GM23338 (cell line): ENCODE measurements around the gene IQSEC3. TPM values are rescaled to one million over a fixed set of nuclear protein-coding genes. Genes with fewer than 3 reads are reported as not detected.

Experiments
- ATAC-seq: fragments of 200-7000 bp; cut with Tn5 transposase; 3 replicates; pipeline ENCODE4 v1.9.1; 2020
- DNase-seq: peaks from one replicate; pipeline ENCODE4 v3.0.0-alpha.2; 2015; ENCODE audit warnings: low spot score
- H2AFZ ChIP-seq: fragments of 200-600 bp; sonication (generic); 2 replicates; pipeline ENCODE4 v1.8.0; 2016; ENCODE audit warnings: antibody characterized with exemption, mild to moderate bottlenecking, moderate library complexity
- H3F3A ChIP-seq: fragments of 200-600 bp; sonication (generic); replicated peaks from 2 replicates; pipeline ENCODE4 v1.8.0; 2017; ENCODE audit warnings: antibody characterized with exemption, mixed run types, low read depth
- H3K27ac ChIP-seq: fragments of 200-600 bp; sonication (generic); 2 replicates; pipeline ENCODE4 v1.6.1; 2016; ENCODE audit warnings: low read depth
- H3K27me3 ChIP-seq: fragments of 200-600 bp; sonication (generic); 2 replicates; pipeline ENCODE4 v1.8.0; 2016; ENCODE audit warnings: mild to moderate bottlenecking, mixed run types, moderate library complexity; ENCODE audit not compliant: insufficient read depth
- H3K36me3 ChIP-seq: fragments of 200-600 bp; sonication (generic); 2 replicates; pipeline ENCODE4 v1.8.0; 2016; ENCODE audit warnings: mild to moderate bottlenecking; ENCODE audit not compliant: insufficient read depth
- H3K4me1 ChIP-seq: fragments of 200-600 bp; sonication (generic); 2 replicates; pipeline ENCODE4 v1.8.0; 2016; ENCODE audit warnings: mild to moderate bottlenecking, moderate library complexity; ENCODE audit not compliant: insufficient read depth
- H3K4me2 ChIP-seq: fragments of 200-600 bp; sonication (generic); 2 replicates; pipeline ENCODE4 v1.7.1; 2017; ENCODE audit warnings: mixed run types
- H3K4me3 ChIP-seq: fragments of 200-600 bp; sonication (generic); 2 replicates; pipeline ENCODE4 v1.6.1; 2016; ENCODE audit warnings: mixed run types
- H3K79me2 ChIP-seq: fragments of 200-600 bp; sonication (generic); replicated peaks from 2 replicates; pipeline ENCODE4 v1.8.0; 2017; ENCODE audit warnings: mild to moderate bottlenecking; ENCODE audit not compliant: insufficient read depth
- H3K9me2 ChIP-seq: fragments of 200-600 bp; sonication (generic); 2 replicates; pipeline ENCODE4 v1.8.0; 2017; ENCODE audit not compliant: insufficient read depth
- H4K20me1 ChIP-seq: fragments of 200-600 bp; sonication (generic); replicated peaks from 2 replicates; pipeline ENCODE4 v1.8.0; 2017; ENCODE audit warnings: mild to moderate bottlenecking; ENCODE audit not compliant: insufficient read depth
- H3K27ac Mint-ChIP-seq: 2 replicates; pipeline ENCODE4 v1.8.0; 2020; ENCODE audit warnings: inconsistent platforms, mild to moderate bottlenecking, moderate library complexity, mixed read lengths
- H3K27me3 Mint-ChIP-seq: 3 replicates; pipeline ENCODE4 v1.8.0; 2022; ENCODE audit warnings: low read depth, mild to moderate bottlenecking, moderate library complexity, mixed read lengths, inconsistent platforms; ENCODE audit not compliant: insufficient read depth, poor library complexity
- H3K36me3 Mint-ChIP-seq: 3 replicates; pipeline ENCODE4 v1.8.0; 2021; ENCODE audit warnings: low read depth, mild to moderate bottlenecking, inconsistent platforms, moderate library complexity, mixed read lengths
- H3K4me1 Mint-ChIP-seq: 3 replicates; pipeline ENCODE4 v1.8.0; 2020; ENCODE audit warnings: mild to moderate bottlenecking, inconsistent platforms, mixed read lengths
- H3K4me3 Mint-ChIP-seq: 3 replicates; pipeline ENCODE4 v1.8.0; 2021; ENCODE audit warnings: moderate library complexity, mild to moderate bottlenecking, inconsistent platforms, mixed read lengths
- H3K9me3 Mint-ChIP-seq: 3 replicates; pipeline ENCODE4 v1.8.0; 2020; ENCODE audit warnings: moderate library complexity, mild to moderate bottlenecking, inconsistent platforms, mixed read lengths
- CREB1 ChIP-seq: fragments of 250-450 bp; sonication (Bioruptor Pico); IDR thresholded peaks from 2 replicates; pipeline ENCODE4 v1.5.0; 2020; ENCODE audit warnings: low read depth, mild to moderate bottlenecking, moderate library complexity
- ETS1 ChIP-seq: IDR thresholded peaks from 2 replicates; pipeline ENCODE4 v1.6.1; 2016; ENCODE audit warnings: antibody characterized with exemption
- EZH2 ChIP-seq: fragments of 200-600 bp; sonication (generic); IDR thresholded peaks from one replicate; pipeline ENCODE4 v1.8.0; 2017; ENCODE audit warnings: antibody characterized with exemption, mild to moderate bottlenecking, low read depth; ENCODE audit not compliant: unreplicated experiment
- EZH2phosphoT487 ChIP-seq: fragments of 200-600 bp; sonication (generic); IDR thresholded peaks from one replicate; pipeline ENCODE4 v1.8.1; 2018; ENCODE audit warnings: antibody characterized with exemption; ENCODE audit not compliant: unreplicated experiment
- JUNB ChIP-seq: IDR thresholded peaks from one replicate; pipeline ENCODE4 v1.6.1; 2016; ENCODE audit warnings: antibody characterized with exemption; ENCODE audit not compliant: unreplicated experiment
- NANOG ChIP-seq: IDR thresholded peaks from 2 replicates; pipeline ENCODE4 v1.6.1; 2016; ENCODE audit warnings: antibody characterized with exemption, borderline replicate concordance
- POLR2AphosphoS5 ChIP-seq: IDR thresholded peaks from 2 replicates; pipeline ENCODE4 v1.6.1; 2016; ENCODE audit warnings: antibody characterized with exemption, low read depth
- STAT1 ChIP-seq: IDR thresholded peaks from one replicate; pipeline ENCODE4 v1.6.1; 2016; ENCODE audit warnings: antibody characterized with exemption; ENCODE audit not compliant: unreplicated experiment
- ZNF114 ChIP-seq: fragments of 250-450 bp; sonication (Bioruptor Pico); IDR thresholded peaks from 2 replicates; pipeline ENCODE4 v1.5.0; 2020; ENCODE audit warnings: mild to moderate bottlenecking, moderate library complexity
- ZNF331 ChIP-seq: fragments of 250-450 bp; sonication (Bioruptor Pico); IDR thresholded peaks from 2 replicates; pipeline ENCODE4 v1.5.0; 2020; ENCODE audit warnings: low read depth, mild to moderate bottlenecking, moderate library complexity
- polyA plus RNA-seq: library from polyadenylated mRNA; unstranded; fragments of >200 nt; fragmentation: Nextera tagmentation; extraction: Ambion mirVana; gene quantifications from 2 replicates; pipeline ENCODE4 v1.2.1, GENCODE V29; 2016
- total RNA-seq: library from RNA; depleted of rRNA; stranded (reverse); fragments of >200 nt; shearing (Covaris generic); gene quantifications from 2 replicates; pipeline ENCODE4 v1.2.3, GENCODE V29; 2014
- TF ChIP-seq, protein P1 (sequence below), 2 experiments: fragments of 200-600 bp in 1 of 2; sonication (generic) in 1 of 2; conservative IDR thresholded peaks; 2 replicates each; pipeline versions ENCODE4 v1.5.1 to v1.6.1; 2016 to 2017; ENCODE audit warnings: antibody characterized with exemption in 2 of 2, low read depth in 2 of 2, mild to moderate bottlenecking in 2 of 2, moderate library complexity in 1 of 2
- TF ChIP-seq, protein P2 (sequence below): IDR thresholded peaks from one replicate; pipeline ENCODE4 v1.6.1; 2018; ENCODE audit warnings: antibody characterized with exemption; ENCODE audit not compliant: unreplicated experiment
- TF ChIP-seq, protein P3 (sequence below): fragments of 250-450 bp; sonication (Bioruptor Pico); IDR thresholded peaks from 2 replicates; pipeline ENCODE4 v1.5.0; 2020; ENCODE audit warnings: mild to moderate bottlenecking, moderate library complexity

The IQSEC3 gene
- total and polyA plus RNA-seq, 2 experiments from 2014 or later, result 2.1 to 3.6 TPM

GRCh38 chr12:117816-118345 is 51.3 kb downstream of the IQSEC3 start:
- Histone ChIP-seq H3K79me2 (no peaks in the 10 kb centered on the region), H3K4me2 (no peak overlapping the region), H3K4me3 (no peak overlapping the region), H3K27me3 (no peaks in the 10 kb centered on the region), H2AFZ (no peak overlapping the region), H3K4me1 (no peaks in the 10 kb centered on the region), H3K27ac (no peak overlapping the region), H3K36me3 (no peaks in the 10 kb centered on the region), H4K20me1 (no peaks in the 10 kb centered on the region), H3K9me2 (no peaks in the 10 kb centered on the region), H3F3A (no peaks in the 10 kb centered on the region)
- H3K36me3 Mint-ChIP-seq, result no peaks in the 10 kb centered on the region
- peaks cover 10% of the 10 kb centered on the region for H3K27me3 Mint-ChIP-seq
- DNase-seq (no peak), ATAC-seq (no peak)
- no peak overlapping the region for H3K4me3 Mint-ChIP-seq
- TF ChIP-seq NANOG, result no peak
- TF ChIP-seq STAT1, result no peak
- no peak for TF ChIP-seq ZNF331
- TF ChIP-seq POLR2AphosphoS5, result no peak
- TF ChIP-seq, protein P1, sequence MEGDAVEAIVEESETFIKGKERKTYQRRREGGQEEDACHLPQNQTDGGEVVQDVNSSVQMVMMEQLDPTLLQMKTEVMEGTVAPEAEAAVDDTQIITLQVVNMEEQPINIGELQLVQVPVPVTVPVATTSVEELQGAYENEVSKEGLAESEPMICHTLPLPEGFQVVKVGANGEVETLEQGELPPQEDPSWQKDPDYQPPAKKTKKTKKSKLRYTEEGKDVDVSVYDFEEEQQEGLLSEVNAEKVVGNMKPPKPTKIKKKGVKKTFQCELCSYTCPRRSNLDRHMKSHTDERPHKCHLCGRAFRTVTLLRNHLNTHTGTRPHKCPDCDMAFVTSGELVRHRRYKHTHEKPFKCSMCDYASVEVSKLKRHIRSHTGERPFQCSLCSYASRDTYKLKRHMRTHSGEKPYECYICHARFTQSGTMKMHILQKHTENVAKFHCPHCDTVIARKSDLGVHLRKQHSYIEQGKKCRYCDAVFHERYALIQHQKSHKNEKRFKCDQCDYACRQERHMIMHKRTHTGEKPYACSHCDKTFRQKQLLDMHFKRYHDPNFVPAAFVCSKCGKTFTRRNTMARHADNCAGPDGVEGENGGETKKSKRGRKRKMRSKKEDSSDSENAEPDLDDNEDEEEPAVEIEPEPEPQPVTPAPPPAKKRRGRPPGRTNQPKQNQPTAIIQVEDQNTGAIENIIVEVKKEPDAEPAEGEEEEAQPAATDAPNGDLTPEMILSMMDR (conservative IDR thresholded peaks at IDR 0.05; ENCODE audit: low read depth in 2 of 2), result no peak
- TF ChIP-seq, protein P2, sequence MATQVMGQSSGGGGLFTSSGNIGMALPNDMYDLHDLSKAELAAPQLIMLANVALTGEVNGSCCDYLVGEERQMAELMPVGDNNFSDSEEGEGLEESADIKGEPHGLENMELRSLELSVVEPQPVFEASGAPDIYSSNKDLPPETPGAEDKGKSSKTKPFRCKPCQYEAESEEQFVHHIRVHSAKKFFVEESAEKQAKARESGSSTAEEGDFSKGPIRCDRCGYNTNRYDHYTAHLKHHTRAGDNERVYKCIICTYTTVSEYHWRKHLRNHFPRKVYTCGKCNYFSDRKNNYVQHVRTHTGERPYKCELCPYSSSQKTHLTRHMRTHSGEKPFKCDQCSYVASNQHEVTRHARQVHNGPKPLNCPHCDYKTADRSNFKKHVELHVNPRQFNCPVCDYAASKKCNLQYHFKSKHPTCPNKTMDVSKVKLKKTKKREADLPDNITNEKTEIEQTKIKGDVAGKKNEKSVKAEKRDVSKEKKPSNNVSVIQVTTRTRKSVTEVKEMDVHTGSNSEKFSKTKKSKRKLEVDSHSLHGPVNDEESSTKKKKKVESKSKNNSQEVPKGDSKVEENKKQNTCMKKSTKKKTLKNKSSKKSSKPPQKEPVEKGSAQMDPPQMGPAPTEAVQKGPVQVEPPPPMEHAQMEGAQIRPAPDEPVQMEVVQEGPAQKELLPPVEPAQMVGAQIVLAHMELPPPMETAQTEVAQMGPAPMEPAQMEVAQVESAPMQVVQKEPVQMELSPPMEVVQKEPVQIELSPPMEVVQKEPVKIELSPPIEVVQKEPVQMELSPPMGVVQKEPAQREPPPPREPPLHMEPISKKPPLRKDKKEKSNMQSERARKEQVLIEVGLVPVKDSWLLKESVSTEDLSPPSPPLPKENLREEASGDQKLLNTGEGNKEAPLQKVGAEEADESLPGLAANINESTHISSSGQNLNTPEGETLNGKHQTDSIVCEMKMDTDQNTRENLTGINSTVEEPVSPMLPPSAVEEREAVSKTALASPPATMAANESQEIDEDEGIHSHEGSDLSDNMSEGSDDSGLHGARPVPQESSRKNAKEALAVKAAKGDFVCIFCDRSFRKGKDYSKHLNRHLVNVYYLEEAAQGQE, result no peak
- TF ChIP-seq EZH2, result no peak
- TF ChIP-seq, protein P3, sequence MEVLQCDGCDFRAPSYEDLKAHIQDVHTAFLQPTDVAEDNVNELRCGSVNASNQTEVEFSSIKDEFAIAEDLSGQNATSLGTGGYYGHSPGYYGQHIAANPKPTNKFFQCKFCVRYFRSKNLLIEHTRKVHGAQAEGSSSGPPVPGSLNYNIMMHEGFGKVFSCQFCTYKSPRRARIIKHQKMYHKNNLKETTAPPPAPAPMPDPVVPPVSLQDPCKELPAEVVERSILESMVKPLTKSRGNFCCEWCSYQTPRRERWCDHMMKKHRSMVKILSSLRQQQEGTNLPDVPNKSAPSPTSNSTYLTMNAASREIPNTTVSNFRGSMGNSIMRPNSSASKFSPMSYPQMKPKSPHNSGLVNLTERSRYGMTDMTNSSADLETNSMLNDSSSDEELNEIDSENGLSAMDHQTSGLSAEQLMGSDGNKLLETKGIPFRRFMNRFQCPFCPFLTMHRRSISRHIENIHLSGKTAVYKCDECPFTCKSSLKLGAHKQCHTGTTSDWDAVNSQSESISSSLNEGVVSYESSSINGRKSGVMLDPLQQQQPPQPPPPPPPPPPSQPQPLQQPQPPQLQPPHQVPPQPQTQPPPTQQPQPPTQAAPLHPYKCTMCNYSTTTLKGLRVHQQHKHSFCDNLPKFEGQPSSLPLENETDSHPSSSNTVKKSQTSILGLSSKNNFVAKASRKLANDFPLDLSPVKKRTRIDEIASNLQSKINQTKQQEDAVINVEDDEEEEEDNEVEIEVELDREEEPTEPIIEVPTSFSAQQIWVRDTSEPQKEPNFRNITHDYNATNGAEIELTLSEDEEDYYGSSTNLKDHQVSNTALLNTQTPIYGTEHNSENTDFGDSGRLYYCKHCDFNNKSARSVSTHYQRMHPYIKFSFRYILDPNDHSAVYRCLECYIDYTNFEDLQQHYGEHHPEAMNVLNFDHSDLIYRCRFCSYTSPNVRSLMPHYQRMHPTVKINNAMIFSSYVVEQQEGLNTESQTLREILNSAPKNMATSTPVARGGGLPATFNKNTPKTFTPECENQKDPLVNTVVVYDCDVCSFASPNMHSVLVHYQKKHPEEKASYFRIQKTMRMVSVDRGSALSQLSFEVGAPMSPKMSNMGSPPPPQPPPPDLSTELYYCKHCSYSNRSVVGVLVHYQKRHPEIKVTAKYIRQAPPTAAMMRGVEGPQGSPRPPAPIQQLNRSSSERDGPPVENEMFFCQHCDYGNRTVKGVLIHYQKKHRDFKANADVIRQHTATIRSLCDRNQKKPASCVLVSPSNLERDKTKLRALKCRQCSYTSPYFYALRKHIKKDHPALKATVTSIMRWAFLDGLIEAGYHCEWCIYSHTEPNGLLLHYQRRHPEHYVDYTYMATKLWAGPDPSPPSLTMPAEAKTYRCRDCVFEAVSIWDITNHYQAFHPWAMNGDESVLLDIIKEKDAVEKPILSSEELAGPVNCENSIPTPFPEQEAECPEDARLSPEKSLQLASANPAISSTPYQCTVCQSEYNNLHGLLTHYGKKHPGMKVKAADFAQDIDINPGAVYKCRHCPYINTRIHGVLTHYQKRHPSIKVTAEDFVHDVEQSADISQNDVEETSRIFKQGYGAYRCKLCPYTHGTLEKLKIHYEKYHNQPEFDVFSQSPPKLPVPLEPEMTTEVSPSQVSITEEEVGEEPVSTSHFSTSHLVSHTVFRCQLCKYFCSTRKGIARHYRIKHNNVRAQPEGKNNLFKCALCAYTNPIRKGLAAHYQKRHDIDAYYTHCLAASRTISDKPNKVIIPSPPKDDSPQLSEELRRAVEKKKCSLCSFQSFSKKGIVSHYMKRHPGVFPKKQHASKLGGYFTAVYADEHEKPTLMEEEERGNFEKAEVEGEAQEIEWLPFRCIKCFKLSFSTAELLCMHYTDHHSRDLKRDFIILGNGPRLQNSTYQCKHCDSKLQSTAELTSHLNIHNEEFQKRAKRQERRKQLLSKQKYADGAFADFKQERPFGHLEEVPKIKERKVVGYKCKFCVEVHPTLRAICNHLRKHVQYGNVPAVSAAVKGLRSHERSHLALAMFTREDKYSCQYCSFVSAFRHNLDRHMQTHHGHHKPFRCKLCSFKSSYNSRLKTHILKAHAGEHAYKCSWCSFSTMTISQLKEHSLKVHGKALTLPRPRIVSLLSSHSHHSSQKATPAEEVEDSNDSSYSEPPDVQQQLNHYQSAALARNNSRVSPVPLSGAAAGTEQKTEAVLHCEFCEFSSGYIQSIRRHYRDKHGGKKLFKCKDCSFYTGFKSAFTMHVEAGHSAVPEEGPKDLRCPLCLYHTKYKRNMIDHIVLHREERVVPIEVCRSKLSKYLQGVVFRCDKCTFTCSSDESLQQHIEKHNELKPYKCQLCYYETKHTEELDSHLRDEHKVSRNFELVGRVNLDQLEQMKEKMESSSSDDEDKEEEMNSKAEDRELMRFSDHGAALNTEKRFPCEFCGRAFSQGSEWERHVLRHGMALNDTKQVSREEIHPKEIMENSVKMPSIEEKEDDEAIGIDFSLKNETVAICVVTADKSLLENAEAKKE (CRISPR knock-in tag), result no peak
- TF ChIP-seq JUNB, result no peak
- no peak for TF ChIP-seq ZNF114 (CRISPR knock-in tag)
- TF ChIP-seq CREB1 (CRISPR knock-in tag), result no peak
- no peak for TF ChIP-seq EZH2phosphoT487
- no peak for TF ChIP-seq ETS1
- no peaks in the 10 kb centered on the region; the same call in 2 of the 3 replicates for H3K9me3 Mint-ChIP-seq
- no peak overlapping the region for H3K27ac Mint-ChIP-seq
- peaks cover 7% of the 10 kb centered on the region; the same call in 1 of the 3 replicates for H3K4me1 Mint-ChIP-seq
